Measurements from ENCODE around the gene IQGAP2.
"Not testable (repeated sequence)": the region's sequence is repeated elsewhere in the genome, so short reads cannot be mapped to it uniquely, and the experiment has no call there.

IQGAP2 gene, protein sequence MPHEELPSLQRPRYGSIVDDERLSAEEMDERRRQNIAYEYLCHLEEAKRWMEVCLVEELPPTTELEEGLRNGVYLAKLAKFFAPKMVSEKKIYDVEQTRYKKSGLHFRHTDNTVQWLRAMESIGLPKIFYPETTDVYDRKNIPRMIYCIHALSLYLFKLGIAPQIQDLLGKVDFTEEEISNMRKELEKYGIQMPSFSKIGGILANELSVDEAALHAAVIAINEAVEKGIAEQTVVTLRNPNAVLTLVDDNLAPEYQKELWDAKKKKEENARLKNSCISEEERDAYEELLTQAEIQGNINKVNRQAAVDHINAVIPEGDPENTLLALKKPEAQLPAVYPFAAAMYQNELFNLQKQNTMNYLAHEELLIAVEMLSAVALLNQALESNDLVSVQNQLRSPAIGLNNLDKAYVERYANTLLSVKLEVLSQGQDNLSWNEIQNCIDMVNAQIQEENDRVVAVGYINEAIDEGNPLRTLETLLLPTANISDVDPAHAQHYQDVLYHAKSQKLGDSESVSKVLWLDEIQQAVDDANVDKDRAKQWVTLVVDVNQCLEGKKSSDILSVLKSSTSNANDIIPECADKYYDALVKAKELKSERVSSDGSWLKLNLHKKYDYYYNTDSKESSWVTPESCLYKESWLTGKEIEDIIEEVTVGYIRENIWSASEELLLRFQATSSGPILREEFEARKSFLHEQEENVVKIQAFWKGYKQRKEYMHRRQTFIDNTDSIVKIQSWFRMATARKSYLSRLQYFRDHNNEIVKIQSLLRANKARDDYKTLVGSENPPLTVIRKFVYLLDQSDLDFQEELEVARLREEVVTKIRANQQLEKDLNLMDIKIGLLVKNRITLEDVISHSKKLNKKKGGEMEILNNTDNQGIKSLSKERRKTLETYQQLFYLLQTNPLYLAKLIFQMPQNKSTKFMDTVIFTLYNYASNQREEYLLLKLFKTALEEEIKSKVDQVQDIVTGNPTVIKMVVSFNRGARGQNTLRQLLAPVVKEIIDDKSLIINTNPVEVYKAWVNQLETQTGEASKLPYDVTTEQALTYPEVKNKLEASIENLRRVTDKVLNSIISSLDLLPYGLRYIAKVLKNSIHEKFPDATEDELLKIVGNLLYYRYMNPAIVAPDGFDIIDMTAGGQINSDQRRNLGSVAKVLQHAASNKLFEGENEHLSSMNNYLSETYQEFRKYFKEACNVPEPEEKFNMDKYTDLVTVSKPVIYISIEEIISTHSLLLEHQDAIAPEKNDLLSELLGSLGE (N-terminal part only)

DNA sequence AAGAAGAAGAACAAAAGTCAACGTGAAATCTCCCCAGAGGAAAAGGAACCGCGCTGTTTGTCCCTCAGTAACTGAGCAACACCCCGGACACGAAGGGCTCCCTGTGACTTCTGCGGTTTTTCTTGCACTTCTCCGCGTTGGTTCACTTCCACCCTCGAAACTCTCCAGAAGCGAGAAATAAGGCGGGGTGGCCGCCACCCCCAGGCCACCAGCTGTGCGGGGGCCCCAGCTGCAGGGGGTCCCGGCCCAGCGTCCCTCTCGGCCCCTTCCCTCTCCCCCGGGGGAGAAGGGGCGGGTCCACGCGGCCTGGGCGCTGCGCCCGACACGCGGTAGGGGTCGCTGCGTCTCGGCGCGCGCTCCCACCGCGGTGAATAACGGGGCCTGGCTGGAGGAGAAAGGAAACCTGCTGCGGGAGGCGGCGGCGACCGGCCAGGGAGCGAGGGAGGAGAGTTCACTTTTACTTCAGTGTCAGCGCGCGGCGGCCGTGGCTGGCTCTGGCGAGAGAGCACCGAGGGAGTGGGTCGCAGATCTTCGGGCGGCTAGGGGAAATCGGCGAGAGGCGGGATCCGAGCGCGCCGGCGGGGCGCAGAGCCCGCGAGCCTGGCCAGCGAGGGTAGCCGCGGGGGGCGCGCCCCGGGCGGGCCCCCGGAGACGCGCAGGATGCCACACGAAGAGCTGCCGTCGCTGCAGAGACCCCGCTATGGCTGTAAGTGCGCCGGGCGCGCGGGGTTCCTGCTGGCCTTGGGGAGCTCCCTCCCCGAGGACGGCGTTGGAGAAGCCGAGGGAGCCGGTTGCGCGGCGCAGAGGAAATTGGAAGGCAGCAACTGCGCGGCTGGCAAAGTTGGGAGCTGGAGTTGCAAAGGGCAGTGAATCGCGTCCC, at the start of gene IQGAP2:
TSS of gene IQGAP2 (plus strand) at position 400 of the 880 bp plus-strand sequence. CDS start at position 661, 261 bp downstream.
- DNase-seq: peak; percentile 91

- DNase-seq: no peak
These were observed 46.2 kb upstream of the IQGAP2 start for GRCh38 chr5:76356887-76357286.

DNA sequence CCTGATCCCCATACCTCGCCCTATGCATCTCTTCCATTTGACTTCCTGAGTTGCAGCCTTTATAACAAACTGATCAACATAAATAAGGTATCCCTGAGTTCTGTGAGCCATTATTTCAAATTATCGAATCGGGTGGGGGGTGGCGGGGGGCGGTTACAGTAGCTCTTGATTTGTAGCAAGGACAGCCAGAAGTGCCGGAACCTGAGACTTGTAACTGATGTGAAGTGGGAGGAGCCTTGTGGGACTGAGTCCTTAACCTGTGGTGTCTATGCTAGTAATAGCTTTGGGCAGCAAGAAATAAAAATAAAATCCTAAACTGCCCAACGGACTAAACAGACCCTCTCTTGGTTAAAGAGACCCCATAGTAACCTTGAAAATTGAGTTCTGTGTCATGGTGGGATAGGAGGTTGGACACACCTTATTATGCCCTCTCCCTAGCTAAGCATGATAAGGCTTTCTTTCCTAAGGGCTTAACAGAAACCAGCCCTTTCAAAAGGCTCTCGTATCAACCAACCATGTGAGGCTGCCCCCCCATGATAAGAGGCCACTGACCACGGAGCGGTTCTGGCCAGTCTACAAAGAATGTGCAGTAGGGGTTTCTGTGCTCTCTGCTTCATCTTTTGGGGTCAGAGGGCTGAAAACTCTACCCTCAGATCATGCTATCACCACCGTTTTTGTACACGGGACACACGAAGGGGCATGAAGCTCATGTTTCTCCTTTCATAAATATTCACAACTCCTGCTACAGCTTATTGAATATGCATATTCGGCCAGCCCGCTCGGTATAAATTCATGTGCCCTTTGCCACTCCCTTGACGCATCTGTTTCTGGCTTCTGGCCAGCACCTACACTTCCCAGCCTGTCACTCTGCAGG, 39.5 kb upstream of the IQGAP2 start:
- DNase-seq: peak; percentile 37

DNA sequence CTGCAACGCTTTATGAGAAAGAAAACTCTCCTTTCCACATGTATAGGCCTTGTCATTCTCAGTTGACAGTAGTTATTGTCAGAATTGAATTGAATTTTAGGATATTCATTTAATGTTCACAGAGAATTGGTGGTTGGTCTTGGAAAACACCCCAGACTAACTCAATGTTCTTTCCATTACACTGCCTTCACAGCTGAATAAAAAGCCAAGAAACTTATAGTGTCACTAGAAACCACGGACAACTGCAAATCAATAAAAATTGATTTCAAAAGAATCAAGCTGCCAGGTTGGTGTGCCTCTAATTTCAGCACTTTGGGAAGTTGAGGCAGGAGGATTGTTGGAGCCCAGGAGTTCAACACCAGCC, 38.9 kb upstream of the IQGAP2 start:
- DNase-seq: no peak

- DNase-seq: peak; percentile 22
These were observed 37.5 kb upstream of the IQGAP2 start for GRCh38 chr5:76365561-76365960.

DNA sequence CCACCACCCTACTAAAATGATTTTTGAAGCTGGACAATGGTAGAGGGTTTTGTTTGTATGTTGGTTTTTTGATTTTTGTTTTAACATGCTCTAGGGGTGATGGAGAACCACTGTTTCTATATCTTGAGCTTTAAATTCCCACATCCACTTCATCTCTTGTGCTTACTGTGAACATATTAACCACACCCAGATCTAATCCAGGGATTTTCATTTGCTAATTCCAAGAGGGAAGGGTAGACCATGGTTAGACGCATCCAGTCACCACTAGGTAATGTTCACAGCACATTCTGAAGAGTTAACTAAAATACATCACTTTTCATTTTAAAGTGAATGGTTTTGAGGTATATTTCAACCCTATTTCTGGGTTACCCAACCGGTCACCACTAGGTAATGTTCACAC, 36.5 kb upstream of the IQGAP2 start:
- DNase-seq: no peak

DNA sequence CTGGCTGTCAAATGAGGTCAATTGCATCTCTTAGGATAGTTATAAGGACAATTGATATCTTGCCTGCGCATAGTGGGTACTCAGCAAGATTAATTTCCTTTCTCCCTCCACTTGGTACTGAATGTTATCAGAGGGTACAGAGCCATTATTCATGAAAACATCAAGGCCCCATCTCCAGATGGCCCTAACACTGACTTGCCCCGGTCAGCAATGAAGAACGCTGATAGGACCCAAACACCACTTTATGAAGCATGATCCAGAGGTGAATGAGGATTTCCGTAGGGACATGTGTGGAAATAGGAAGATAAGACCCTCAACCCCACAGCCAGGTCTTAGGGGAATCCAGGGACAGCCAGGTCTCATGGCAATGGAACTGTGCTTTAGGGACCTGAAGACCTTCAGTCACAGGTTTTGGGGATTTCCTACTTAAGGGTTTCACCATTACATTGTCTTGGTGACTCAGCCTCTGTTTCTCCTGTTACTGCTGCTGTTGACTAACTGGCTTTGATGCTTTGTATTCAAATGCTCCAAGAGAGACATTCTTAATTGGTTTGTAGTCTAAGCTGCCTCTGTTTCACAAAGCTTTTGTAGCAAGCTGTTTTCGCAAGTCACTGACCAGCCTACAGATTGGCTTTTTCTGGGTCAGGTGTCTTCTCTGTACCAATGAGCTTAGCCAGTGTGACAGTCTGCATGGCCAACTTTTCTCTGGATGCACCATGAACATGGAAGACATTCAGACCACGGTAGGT, 35.3 kb upstream of the IQGAP2 start:
- DNase-seq: peak; percentile 76

DNA sequence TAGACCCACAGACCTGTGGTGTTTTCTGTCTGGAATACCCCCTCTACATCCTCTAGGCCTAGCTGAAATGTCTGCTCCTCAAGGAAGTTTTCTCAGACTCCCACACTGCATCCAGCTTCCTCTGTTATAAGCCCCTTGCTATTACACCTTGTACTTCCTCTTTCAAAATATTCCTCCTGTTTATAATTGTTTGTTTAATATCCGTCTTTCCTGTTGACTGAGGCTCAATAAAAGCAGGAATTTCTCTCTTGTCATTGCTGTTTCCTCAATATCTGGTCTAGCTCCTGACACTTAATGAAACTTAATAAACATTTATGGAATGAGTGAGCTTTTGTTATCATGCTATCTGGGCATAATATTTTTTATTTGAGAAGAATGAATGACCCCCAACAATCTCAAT, 34.1 kb upstream of the IQGAP2 start:
- no peak for DNase-seq

GRCh38 chr5:76369668-76370067, 33.4 kb upstream of the IQGAP2 start:
- not testable (repeated sequence) for DNase-seq

GRCh38 chr5:76371960-76372322, 31.1 kb upstream of the IQGAP2 start:
- peak; percentile 8 for DNase-seq

- peak; percentile 67 for DNase-seq
These were observed 30.6 kb upstream of the IQGAP2 start for GRCh38 chr5:76372323-76373054.

DNA sequence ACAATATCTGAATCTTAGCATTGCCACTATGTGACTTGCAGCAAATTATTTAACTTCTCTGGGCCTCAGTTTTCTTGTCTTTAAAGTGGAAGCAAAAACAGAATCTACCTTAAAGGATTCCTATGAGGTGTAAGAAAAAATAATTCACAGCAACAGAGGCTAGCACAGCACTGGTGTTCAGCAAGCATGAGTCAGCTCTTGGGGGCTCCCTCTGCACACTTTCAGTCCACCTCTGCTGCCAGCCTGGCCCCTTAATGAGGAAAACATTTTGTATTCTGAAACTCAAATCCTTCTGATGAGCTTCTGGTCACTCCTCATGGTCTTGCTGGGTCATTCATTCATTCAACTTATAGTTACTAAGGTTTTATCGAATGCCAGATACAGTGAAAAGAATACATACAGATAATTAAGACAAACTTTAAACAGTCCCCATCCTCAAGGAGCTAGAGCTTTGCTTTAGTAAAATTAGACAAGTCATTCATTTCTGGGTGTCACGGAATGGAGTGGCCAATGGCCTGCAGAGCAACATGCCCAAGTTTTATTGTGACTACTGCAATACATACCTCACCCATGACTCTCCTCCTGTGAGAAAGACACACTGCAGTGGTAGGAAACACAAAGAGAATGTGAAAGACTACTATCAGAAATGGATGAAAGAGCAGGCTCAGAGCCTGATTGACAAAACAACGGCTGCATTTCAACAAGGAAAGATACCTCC, 26.8 kb upstream of the IQGAP2 start:
- DNase-seq: no peak

- DNase-seq: no peak
These were observed 26.2 kb upstream of the IQGAP2 start for GRCh38 chr5:76376866-76377230.

- DNase-seq: no peak
These were observed 24.7 kb upstream of the IQGAP2 start for GRCh38 chr5:76378355-76378754.

DNA sequence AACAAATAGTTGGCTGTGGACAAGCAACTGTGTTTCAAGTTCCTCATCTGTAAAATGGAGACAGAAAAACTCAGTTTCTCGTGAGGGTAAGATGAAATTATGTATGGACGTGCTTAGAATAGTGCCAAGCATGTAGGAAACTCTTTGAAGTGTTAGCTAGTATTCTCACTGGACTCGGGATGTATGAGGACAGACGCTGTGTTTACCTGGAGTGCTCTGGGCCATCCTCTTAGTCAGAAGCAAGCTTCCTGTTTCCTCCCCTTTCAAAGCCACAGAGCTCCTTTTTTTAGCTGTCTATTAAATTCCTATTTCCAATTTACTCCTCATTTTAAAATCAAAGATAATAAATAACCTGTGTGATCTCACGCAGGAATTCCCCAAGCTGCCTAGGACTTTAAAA, 23.8 kb upstream of the IQGAP2 start:
- DNase-seq: no peak

DNA sequence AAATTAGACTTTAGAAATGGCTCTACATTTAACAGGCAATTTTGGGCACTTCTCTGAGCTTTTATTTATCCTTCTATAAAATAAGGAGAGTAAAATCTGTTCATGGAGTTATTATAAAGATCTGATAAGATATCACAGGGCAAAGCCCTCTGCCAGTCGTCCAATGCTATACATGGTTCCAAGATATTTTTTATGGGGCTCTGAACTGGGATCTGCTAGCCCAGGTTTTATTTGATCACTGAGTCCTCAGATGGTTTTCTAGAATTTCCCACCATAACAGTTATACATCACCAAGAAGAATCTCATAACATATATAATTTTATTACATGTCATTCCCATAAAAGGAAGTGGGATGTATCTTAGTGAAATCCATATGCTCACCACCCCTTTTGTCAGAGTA, 23.2 kb upstream of the IQGAP2 start:
- no peak for DNase-seq

DNA sequence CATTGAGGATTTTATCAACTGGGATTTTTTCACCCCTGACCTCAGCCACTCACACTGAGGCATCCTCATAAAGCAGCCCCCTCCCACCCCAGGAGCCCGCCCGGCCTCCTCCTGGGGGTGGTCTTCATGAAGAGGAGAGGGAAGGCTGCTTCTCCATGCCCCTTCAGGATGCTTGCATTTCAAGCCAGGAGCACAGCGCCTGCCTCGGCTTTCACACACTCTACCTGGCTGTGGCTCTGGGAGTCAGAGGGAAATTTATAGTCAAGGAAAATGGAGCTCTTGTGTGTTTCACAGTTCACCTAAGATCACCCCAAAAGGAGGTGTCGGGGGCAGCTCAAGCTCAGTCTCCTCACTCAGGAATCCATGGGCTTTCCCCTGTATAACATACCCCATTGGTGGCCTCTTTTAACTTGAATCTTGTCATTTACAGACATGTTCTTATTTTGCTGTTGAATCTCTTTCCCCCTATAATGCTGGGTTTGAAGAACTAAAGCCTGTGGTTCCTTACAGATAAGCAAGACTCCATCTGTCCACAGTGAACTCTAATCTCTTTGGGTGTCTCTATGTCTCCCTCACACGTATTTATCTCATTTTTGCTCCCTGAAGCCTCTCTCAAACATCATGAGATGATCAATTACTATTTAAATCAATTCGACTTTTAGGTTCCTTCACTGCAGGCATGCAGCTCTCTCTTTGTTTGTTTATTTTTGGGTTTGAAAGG, 22.6 kb upstream of the IQGAP2 start:
- no peak for DNase-seq

- DNase-seq: no peak
These were observed 19.8 kb upstream of the IQGAP2 start for GRCh38 chr5:76383126-76383832.

Data from suppressor macrophage treated with lipopolysaccharide for 4 hours (primary cell).